Testis (tissue), 3 donors: ENCODE results near the gene RHBDL1. TPM values are rescaled to one million over a fixed set of nuclear protein-coding genes. Genes with fewer than 3 reads are reported as not detected.

Experiments
- DNase-seq: peaks from one replicate; pipeline ENCODE4 v3.0.0-alpha.2; 2019
- H3K27ac ChIP-seq, 2 donors: fragments of 200-600 bp; sonication (generic); one replicate each; pipeline ENCODE4 v1.5.1; 2019
- H3K27me3 ChIP-seq: fragments of 200-600 bp; sonication (generic); one replicate; pipeline ENCODE4 v1.5.1; 2019
- H3K36me3 ChIP-seq: fragments of 200-600 bp; sonication (generic); one replicate; pipeline ENCODE4 v1.5.1; 2017; ENCODE audit warnings: low read depth; ENCODE audit errors: missing control alignments
- H3K4me1 ChIP-seq: fragments of 200-600 bp; sonication (generic); one replicate; pipeline ENCODE4 v1.5.1; 2019
- H3K4me3 ChIP-seq, 2 donors: fragments of 200-600 bp; sonication (generic); one replicate each; pipeline ENCODE4 v1.5.1; 2017 to 2019
- H3K9me3 ChIP-seq: fragments of 200-600 bp; sonication (generic); one replicate; pipeline ENCODE4 v1.5.1; 2017
- POLR2A ChIP-seq: fragments of 450-650 bp; IDR thresholded peaks from one replicate; pipeline ENCODE4 v1.6.1; 2017; ENCODE audit warnings: antibody characterized with exemption, mild to moderate bottlenecking, moderate library complexity
- WGBS, 2 donors: methylation state at CpG; one replicate each; pipeline ENCODE4 v1.1.5; 2018; 5-methylcytosine and 5-hydroxymethylcytosine counted together
- intact Hi-C: fragments of 100-400 bp; cut with DNase I; formaldehyde crosslinking; loops from one replicate; pipeline ENCODE4 v1.15.1; 2023; ENCODE audit warnings: low total_unique reads
- polyA plus RNA-seq: library from polyadenylated mRNA; stranded (reverse); fragments of 350-450 nt; fragmentation: Illumina TruSeq; extraction: RNeasy Lipid Tissue Mini Kit (QIAGEN cat#74804); gene quantifications from one replicate; pipeline ENCODE4 v1.2.3, GENCODE V29; 2014; ENCODE audit warnings: low read depth, low replicate concordance; ENCODE audit not compliant: insufficient read depth
- total RNA-seq, 2 donors: library from RNA; depleted of rRNA; stranded (reverse); fragments of >200 nt; gene quantifications; one replicate each; pipeline ENCODE4 v1.2.3, GENCODE V29; 2016
- TF ChIP-seq, protein P1 (sequence below), 3 experiments: fragments of 450-650 bp in 2 of 3; fragments of 200-600 bp in 1 of 3; sonication (generic) in 1 of 3; IDR thresholded peaks; one replicate each; pipeline ENCODE4 v1.5.1; 2016 to 2019; ENCODE audit warnings: antibody characterized with exemption in 3 of 3, mild to moderate bottlenecking in 2 of 3, moderate library complexity in 1 of 3

The RHBDL1 gene
- total and polyA plus RNA-seq, 3 donors from 2014 or later = 2.1 to 9.8 (median 8.5) TPM

GRCh38 chr16:637081-638018 is 38.1 kb upstream of the RHBDL1 start:
- TF ChIP-seq, protein P1, sequence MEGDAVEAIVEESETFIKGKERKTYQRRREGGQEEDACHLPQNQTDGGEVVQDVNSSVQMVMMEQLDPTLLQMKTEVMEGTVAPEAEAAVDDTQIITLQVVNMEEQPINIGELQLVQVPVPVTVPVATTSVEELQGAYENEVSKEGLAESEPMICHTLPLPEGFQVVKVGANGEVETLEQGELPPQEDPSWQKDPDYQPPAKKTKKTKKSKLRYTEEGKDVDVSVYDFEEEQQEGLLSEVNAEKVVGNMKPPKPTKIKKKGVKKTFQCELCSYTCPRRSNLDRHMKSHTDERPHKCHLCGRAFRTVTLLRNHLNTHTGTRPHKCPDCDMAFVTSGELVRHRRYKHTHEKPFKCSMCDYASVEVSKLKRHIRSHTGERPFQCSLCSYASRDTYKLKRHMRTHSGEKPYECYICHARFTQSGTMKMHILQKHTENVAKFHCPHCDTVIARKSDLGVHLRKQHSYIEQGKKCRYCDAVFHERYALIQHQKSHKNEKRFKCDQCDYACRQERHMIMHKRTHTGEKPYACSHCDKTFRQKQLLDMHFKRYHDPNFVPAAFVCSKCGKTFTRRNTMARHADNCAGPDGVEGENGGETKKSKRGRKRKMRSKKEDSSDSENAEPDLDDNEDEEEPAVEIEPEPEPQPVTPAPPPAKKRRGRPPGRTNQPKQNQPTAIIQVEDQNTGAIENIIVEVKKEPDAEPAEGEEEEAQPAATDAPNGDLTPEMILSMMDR (IDR thresholded peaks at IDR 0.05) = no peak
- no peak for TF ChIP-seq POLR2A
- Histone ChIP-seq H3K36me3 (no peaks in the 10 kb centered on the region), H3K27me3 (no peaks in the 10 kb centered on the region), H3K27ac (peak overlapping the region; percentile 91 to 97), H3K4me3 (peak overlapping the region; percentile 75 to 90), H3K4me1 (peaks cover 20% of the 10 kb centered on the region), H3K9me3 (no peaks in the 10 kb centered on the region)
- 25% methylated on average over 28 of the region's 53 CpGs; no CpG with 5 or more reads in 1 of the 2 donors for WGBS, 2 donors
- intact Hi-C loops = loop anchor here (10.0 kb wide), 1 partner anchor 53 kb away; no protein-coding TSS in a partner anchor
- peak; percentile 95 for DNase-seq

DNA sequence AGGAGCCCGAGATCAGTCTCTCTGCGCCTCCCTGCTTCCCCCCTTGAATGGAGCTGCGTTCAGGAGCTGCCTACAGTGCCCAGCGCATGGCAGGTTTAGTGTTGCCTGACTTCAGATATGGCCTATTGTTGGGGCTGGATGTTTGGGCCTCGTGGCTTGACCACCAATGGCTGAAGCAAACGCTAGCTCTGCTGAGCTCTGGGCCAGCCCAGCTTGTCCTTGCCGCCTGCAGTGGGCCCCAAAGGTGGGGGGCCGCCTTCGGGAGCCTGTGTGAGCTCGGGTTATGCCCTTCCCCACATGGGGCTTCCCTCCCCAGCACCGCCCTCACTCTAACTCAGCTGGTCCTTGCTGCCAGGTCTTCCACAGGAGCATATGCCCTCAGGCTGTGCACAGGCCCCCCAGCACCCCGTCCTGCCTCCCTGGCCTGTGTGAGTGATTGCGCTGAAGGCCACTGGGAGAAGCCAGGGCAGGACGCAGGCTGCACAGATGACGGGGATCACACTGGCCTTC is 37.4 kb upstream of the RHBDL1 start:
- intact Hi-C loops = loop anchor here (10.0 kb wide), 1 partner anchor 53 kb away; no protein-coding TSS in a partner anchor
- Histone ChIP-seq H3K9me3 (no peaks in the 10 kb centered on the region), H3K4me1 (peaks cover 27% of the 10 kb centered on the region), H3K36me3 (no peaks in the 10 kb centered on the region), H3K27ac (peak overlapping the region; percentile 59 to 97), H3K27me3 (no peaks in the 10 kb centered on the region), H3K4me3 (no peak overlapping the region)
- no peak for TF ChIP-seq POLR2A
- TF ChIP-seq, protein P1 (IDR thresholded peaks at IDR 0.05) = no peak
- 63% methylated on average over 15 of the region's 15 CpGs; no CpG with 5 or more reads in 1 of the 2 donors for WGBS, 2 donors
- no peak for DNase-seq

DNA sequence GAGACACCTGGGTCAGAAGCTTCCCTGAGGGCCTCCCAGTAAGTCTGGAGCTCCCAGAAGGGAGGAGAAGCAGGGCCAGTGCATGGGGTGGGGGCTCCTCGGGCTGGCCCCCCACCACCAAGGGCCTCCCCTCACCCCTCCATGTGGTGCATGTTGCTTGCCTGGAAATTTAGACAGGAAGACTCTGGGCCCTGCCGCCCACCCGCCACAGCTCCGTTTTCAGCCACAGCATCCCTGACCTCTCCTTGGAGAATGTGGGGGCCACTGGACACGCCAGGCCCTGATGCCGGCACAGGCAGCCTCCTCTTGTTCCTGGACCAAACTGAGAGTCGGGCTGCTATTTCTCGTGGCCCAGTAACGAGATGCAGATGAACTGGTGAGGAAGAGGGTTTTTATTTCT is 36.6 kb upstream of the RHBDL1 start:
- WGBS, 2 donors = 42 to 64% methylated on average over 6 to 9 of the region's 9 CpGs
- Histone ChIP-seq H3K27ac (no peak overlapping the region), H3K4me3 (no peak overlapping the region), H3K4me1 (peaks cover 28% of the 10 kb centered on the region), H3K27me3 (no peaks in the 10 kb centered on the region), H3K36me3 (no peaks in the 10 kb centered on the region), H3K9me3 (no peaks in the 10 kb centered on the region)
- no peak for DNase-seq
- intact Hi-C loops = loop anchor here (10.0 kb wide), 1 partner anchor 54 kb away; no protein-coding TSS in a partner anchor
- no peak for TF ChIP-seq POLR2A
- TF ChIP-seq, protein P1 (IDR thresholded peaks at IDR 0.05) = no peak

DNA sequence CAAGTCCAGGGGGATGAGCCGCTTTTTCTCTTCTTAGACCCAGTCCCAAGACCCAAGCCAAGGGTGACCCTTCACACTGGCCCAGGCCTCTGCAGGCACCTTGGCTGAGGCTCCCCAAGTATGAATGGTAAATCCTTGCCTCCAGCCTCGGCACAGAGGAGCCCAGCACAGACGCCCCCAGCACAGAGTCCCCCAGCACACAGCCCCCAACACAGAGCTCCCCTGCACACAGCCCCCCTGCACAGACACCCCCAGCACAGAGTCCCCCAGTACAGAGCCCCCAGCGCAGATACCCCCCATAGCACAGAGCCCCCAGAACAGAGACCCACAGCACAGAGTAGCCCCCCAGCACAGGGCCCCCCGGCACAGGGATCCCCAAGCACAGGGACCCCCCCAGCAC is 34.9 kb upstream of the RHBDL1 start:
- no peak overlapping the region for H3K4me3 ChIP-seq
- intact Hi-C loops = no loop called here
- H3K27ac ChIP-seq = no peak overlapping the region
- WGBS, 2 donors = 40 to 83% methylated on average over 1 to 5 of the region's 5 CpGs
- H3K9me3 ChIP-seq = no peaks in the 10 kb centered on the region
- H3K27me3 ChIP-seq = no peaks in the 10 kb centered on the region
- peaks cover 24% of the 10 kb centered on the region for H3K4me1 ChIP-seq
- DNase-seq = no peak
- H3K36me3 ChIP-seq = no peaks in the 10 kb centered on the region
- TF ChIP-seq, protein P1 (IDR thresholded peaks at IDR 0.05) = no peak
- TF ChIP-seq POLR2A = no peak
